ENCODE results near the gene PAFAH1B1.
"Not testable (repeated sequence)": the region's sequence is repeated elsewhere in the genome, so short reads cannot be mapped to it uniquely, and the experiment has no call there.

Gene PAFAH1B1

GRCh38 chr17:2594722-2595599, 1.5 kb downstream of the PAFAH1B1 start:
- DNase-seq (ENCODE audit: low read depth) = no peak

- DNase-seq (ENCODE audit: low read depth) = no peak
These were observed 2.3 kb downstream of the PAFAH1B1 start for GRCh38 chr17:2595716-2596115.

DNA sequence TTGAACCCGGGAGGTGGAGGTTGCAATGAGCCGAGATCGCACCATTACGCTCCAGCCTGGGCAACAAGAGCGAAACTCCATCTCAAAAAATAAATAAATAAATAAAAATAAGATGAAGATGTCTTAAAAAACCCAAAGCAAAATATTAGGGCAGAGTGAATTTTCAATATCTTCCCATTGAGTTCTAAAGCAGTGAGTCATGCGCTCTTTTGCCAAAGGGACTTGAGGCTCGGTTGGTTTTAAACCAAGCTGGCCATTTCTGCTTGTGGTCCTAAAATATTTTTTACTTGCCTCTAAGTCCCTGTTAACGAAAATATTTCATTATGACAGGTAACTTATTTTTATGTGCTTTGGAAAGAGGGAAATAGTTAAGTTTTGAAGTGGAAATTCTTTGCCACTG, 4.7 kb downstream of the PAFAH1B1 start:
- DNase-seq (ENCODE audit: low read depth) = no peak

GRCh38 chr17:2602597-2603017, 9.2 kb downstream of the PAFAH1B1 start:
- DNase-seq (ENCODE audit: low read depth) = no peak

GRCh38 chr17:2608350-2608913, 15.0 kb downstream of the PAFAH1B1 start:
- no peak for DNase-seq (ENCODE audit: low read depth)

DNA sequence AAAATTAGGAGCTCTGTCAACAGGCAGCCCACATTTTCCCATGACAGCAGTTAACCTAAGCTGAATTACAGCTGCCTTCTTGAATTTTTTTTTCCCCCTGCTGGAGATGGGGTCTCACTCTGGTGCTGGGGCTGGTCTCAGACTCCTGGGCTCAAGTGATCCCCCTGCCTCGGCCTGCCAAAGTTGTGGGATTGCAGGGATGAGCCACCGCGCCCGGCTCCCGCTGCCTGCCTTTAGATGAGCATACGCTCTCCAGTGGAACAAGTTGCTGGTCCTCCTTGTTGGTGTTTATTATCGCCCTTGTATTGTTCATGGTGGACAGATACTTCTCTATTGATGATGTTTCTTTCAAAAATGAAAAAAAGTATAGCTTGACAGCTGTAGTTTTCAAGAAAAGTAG, 15.6 kb downstream of the PAFAH1B1 start:
- DNase-seq (ENCODE audit: low read depth) = no peak

DNA sequence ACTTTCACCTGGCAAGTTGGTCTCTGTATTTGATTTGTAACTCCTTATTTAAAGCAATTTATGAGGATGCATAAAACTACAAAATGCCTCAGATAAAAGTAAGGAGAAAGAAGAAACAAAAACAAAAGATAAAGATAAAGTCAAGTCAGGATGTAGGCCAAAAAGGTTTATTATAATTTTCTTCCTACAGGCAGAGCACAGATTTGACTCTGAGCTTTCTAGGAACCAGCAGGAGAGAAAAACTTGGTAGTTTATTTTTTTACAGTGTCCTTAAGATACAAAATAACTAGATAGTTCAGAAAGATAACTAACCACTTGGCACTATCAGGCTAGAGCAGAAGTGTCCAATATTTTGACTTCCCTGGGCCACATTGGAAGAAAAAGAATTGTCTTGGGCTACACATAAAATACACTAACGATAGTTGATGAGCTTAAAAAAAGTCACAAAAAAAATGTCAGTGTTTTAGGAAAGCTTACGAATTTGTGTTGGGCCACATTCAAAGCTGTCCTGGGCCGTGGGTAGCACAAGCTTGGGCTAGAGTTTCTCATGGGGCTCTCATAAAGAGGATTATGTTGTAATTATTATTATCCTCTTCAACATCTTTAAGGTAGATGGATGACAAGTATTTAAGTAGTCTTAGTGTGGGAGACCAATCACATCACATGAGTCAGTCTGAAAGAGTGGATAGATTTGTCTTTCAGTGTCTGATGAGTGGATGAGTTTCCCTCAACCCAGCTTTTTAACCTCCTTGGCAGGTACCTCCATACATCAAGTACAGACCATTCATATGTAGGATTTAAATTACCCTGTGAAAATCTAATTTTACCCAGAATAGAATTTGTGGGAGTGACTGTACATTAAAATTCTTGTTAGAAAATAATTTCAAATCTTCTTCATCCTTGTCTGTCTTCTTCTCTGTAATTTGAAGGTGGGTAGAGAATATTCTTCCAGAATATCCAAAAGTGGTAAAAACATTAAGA, 17.0 kb downstream of the PAFAH1B1 start:
- no peak for DNase-seq (ENCODE audit: low read depth)

GRCh38 chr17:2611627-2612026, 18.2 kb downstream of the PAFAH1B1 start:
- DNase-seq (ENCODE audit: low read depth) = no peak

DNA sequence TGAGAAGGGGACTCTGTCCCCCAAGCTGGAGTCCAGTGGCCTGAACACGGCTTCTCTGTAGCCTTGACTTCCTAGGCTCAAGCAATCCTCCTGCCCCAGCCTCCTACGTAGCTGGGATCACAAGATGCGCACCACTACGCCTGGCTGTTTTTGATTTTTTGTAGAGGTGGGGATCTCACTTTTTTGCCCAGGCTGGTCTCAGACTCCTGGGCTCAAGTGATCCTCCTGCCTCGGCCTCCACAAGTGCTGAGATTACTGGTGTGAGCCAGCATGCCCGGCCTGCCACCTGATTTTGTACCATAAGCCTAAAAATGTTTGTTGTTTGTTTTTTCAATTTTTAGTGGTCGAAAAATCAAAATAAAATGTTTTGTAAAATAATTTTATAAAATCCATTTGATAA, 19.2 kb downstream of the PAFAH1B1 start:
- no peak for DNase-seq (ENCODE audit: low read depth)

DNA sequence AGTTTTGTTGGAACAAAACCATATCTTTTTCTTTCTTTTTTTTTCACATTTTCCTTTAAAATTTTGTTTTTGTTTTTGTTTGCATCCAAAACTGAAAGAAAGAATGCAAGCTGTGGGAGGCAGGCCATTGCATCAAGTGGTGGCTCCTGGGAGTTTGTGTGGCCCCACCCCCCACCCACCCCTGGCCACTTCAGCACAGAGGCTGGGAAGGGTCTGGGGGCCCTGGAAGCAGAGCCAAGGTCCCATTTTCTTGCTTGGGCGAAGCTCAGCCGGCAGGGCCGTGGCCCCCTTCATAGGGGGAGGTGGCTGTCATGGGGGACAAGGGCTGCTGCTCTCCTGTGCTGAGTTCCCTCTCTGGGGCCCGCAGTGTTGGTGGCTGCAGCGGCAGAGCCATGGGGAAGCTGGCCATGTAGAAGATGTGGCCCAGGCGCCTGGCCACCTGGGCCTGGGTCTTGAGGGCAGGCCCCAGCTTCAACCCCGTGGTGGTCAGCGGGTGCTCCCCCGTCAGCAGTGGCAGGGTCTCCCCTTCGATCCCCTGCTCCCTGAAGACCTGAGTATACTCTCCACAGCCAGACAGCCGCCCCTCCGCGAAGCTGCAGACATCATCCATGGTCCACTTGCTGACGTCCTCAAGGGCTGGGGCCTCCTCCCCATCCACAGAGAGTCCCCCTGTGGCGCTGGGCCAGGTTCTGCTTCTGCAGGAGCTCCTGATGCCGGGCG, 19.8 kb downstream of the PAFAH1B1 start:
- DNase-seq (ENCODE audit: low read depth) = no peak

- DNase-seq (ENCODE audit: low read depth) = no peak
These were observed 22.4 kb downstream of the PAFAH1B1 start for GRCh38 chr17:2615882-2616281.

- no peak for DNase-seq (ENCODE audit: low read depth)
These were observed 27.8 kb downstream of the PAFAH1B1 start for GRCh38 chr17:2621241-2621640.

- DNase-seq (ENCODE audit: low read depth) = not testable (repeated sequence)
These were observed 28.5 kb downstream of the PAFAH1B1 start for GRCh38 chr17:2621951-2622405.

GRCh38 chr17:2622721-2623301, 29.4 kb downstream of the PAFAH1B1 start:
- DNase-seq (ENCODE audit: low read depth) = not testable (repeated sequence)

GRCh38 chr17:2624292-2624731, 30.9 kb downstream of the PAFAH1B1 start:
- peak; percentile 18 for DNase-seq (ENCODE audit: low read depth)

DNA sequence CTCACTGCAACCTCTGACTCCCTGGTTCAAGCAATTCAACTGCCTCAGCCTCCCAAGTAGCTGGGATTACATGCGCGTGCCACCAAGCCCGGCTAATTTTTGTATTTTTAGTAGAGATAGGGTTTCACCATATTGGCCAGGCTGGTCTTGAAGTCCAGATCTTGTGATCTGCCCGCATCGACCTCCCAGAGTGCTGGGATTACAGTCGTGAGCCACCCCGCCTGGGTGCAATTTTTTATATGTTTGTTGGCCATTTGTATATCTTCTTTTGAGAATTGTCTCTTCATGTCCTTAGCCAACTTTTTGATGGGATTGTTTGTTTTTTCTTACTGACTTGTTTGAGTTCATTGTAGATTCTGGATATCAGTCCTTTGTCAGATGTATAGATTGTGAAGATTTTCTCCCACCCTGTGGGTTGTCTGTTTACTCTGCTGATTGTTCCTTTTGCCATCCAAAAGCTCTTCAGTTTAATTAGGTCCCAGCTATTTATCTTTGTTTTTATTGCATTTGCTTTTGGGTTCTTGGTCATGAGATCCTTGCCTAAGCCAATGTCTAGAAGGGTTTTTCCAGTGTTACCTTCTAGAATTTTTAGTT, 33.3 kb downstream of the PAFAH1B1 start:
- not testable (repeated sequence) for DNase-seq (ENCODE audit: low read depth)

DNA sequence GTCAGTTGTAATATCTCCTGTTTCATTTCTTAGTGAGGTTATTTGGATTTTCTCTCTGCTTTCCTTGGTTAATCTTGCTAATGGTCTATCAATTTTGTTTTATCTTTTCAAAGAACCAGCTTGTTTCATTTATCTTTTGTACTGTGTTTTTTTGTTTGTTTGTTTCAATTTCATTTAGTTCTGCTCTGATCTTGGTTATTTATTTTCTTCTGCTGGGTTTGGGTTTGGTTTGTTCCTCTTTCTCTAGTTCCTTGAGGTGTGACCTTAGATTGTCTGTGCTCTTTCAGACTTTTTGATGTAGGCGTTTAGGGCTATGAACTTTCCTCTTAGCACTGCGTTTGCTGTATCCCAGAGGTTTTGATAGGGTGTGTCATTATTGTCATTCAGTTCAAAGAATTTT, 35.5 kb downstream of the PAFAH1B1 start:
- not testable (repeated sequence) for DNase-seq (ENCODE audit: low read depth)

DNA sequence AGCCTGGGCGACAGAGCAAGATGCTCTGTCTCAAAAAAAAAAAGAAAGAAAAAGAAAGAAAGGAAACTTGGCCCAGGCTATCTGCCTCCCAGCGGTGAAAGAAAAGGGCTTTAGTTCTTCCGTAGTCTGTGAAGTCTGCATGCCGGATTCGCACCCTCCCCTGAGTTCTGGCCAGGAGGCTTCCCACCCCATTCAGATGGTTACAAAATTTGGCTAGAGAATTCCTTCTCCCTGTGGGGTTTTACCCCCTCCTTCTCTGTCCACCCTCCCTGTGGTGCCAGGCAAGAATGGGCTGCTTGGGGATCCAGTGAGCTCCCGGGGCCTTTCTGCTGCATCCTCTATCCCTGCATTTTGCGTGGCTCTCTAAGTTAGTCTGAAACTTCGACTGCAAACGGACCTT, 37.8 kb downstream of the PAFAH1B1 start:
- DNase-seq (ENCODE audit: low read depth) = no peak

- DNase-seq (ENCODE audit: low read depth) = peak; percentile 23
These were observed 41.0 kb downstream of the PAFAH1B1 start for GRCh38 chr17:2634361-2634960.

DNA sequence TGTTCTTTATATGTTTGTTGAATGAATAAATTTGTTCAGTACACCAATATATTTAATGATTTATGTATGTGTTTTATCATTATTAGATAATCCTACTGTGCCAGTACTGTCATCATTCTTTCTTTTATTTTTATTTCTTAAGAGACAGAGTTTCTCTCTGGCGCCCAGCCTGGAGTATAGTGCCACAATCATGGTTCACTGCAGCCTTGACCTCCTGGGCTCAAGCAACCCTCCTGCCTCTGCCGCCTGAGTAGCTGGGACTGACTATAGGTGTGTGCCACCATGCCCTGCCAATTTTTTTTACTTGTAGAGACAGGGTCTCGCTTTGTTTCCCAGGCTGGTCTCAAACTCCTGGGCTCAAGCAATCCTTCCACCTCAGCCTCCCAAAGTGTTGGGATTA, 41.8 kb downstream of the PAFAH1B1 start:
- DNase-seq (ENCODE audit: low read depth) = no peak
